Gastroesophageal sphincter (tissue), 3 donors: ENCODE results near the gene PITPNM2.

ENCODE experiments used
- CTCF ChIP-seq, 4 experiments: fragments of 200-600 bp in 2 of 4; fragments of 450-650 bp in 2 of 4; sonication (generic) in 1 of 4; IDR thresholded peaks; one replicate each; pipeline ENCODE4 v1.5.1; 2017 to 2019; ENCODE audit warnings: antibody characterized with exemption in 4 of 4, mild to moderate bottlenecking in 2 of 4, moderate library complexity in 2 of 4
- EP300 ChIP-seq: sonication (generic); formaldehyde crosslinking; IDR thresholded peaks from one replicate; pipeline ENCODE4 v1.6.1; 2017; ENCODE audit warnings: antibody characterized with exemption, mild to moderate bottlenecking
- POLR2A ChIP-seq, 2 donors: fragments of 450-650 bp; IDR thresholded peaks; one replicate each; pipeline ENCODE4 v1.6.1; 2017; ENCODE audit warnings: antibody characterized with exemption in 2 of 2, mild to moderate bottlenecking in 2 of 2, moderate library complexity in 1 of 2
- POLR2AphosphoS5 ChIP-seq: sonication (generic); formaldehyde crosslinking; IDR thresholded peaks from one replicate; pipeline ENCODE4 v1.6.1; 2017; ENCODE audit warnings: antibody characterized with exemption

DNA sequence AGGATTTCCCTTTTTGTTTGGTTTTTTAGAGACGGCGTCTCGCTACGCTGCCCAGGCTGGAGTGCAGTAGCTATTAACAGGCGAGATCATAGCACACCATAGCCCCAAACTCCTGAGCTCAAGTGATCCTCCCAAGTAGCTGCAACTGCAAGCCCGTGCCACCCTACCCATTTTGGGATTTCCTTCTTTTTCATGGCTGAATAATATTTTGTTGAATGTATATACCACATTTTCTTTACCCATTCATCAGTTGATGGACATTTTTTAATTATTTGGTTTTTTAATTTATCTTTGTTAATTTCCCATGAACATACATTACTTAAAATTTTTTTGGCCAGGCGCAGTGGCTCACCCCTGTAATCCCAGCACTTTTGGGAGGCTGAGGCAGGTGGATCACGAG lies 15.2 kb downstream of the PITPNM2 start:
- TF ChIP-seq CTCF (IDR thresholded peaks at IDR 0.05) (no peak), EP300 (no peak), POLR2AphosphoS5 (no peak), POLR2A (IDR thresholded peaks at IDR 0.05) (no peak)
